TTC549 (cell line): Measurements from ENCODE around the gene FOXL2NB.
"Not testable (repeated sequence)": the region's sequence is repeated elsewhere in the genome, so short reads cannot be mapped to it uniquely, and the experiment has no call there.

Experiments
- FAIRE-seq: peaks from 2 replicates; lab custom pipeline; 2012; peaks lifted over from hg19 to GRCh38; lab: Jason Lieb, UNC

FOXL2NB gene

DNA sequence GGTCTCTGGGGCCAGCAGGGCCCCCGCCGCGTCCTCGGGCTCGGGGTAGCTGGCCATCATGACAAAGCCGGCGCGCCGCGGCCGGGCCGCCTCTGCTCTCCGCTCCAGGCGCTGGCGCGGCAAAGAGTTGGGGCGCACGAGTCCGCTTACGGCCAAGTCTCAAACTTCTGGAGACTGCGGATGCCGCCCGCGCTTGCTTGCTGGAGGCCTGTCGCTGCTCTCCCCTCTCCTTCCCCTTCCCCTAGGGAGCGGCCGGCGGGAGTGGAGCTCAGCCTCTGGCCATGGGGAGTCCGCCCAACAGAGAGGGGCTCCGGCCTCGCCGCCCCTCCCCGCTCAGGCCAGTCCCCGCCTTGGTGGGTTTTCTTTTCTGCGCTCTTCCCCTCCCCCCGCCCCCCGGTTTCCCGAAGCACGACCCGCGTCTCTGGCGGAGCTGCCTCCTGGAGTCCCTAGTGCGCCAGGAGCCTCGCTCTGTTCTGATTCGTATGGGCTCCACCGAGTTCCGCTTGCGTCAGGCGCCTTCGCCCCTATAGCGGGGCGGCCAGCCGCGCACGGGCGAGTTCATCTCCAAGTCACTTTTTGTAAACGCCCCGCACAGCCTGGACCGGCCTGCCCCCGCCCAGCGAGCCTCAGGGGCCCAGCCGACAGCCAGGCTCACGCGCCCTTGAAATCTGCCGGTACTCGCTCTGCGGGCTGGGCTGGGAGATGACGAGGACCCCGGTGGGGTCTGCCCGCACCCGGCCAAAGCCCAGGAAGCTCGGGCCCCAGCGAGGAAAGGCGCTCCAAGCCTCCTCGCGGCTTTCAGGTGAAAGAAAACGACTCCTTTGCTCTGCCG is at the start of gene FOXL2NB, which contains the start of gene FOXL2:
Gene FOXL2NB, plus strand, starts transcription at position 555 of the 832 bp plus-strand sequence. Its CDS starts 148 bp downstream, at position 703.
Gene FOXL2, minus strand, starts transcription at position 475 of the 832 bp plus-strand sequence. Its CDS starts 415 bp downstream, at position 60.
- no peak for FAIRE-seq

DNA sequence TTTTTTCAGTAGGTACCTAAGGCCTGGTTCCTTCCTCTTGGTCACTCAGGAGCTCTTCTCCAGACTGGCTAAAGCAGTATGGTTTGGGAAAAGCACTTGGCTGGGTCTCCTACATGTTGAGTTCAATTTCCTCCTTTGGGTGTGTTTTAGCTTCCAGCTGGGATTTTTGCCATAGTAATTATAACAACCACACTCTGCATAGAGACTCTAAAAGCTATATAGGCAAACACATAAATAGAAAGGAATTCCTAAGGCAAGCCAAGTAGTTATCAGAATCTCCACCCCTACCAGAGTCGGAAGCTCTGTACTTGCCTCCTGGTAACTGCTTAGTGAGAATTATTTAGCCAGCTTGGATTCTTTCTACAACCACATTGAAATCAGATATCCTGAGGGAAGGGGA is 48.7 kb upstream of the FOXL2NB start:
- FAIRE-seq: no peak

DNA sequence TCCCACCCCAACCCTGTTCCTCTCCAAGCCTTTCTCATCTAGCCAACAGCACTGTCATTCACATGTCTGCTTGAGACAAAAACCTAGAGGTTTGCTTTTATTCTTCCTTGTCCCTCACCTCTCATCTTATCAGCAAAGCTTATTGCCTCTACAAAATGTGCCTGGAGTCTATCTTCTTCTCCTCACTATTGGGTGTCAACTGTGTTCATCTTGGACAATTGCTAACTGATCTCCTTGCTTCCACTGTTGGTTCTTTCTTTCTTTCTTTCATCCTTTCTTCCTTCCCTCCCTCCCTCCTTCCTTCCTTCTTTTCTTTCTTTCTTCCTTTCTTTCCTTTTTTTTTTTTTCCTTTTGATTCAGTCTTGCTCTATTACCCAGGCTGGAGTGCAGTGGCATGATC is 48.3 kb upstream of the FOXL2NB start:
- FAIRE-seq: no peak

DNA sequence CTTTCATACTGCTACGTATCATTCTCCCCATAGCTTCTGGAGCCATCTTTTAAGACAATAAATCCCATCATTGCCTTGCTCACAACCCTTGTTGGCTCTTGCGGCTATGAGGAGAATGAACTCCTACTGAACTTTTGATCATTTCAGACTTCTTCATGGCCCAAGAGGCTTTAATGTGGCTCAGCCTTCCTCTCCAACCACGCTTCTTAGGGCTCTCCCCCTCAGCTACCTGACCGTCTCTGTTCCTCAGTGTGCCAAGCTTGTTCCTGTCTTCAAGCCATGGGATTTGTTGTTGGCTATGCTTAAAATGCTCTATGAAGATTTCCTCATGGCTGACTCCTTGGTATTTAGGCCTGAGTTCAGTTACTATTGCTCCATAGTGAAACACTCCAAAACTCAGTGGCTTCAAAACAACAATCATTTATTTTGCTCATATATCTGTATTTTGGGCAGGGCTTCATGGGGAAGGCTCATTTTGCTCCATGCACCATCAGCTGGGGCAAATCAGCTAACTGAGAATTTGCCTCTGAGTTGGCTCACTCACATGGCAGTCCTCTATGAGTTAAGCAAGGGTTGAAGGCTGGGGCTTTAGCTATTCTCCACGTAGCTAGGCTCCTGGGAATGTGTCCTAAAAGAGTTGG is 47.5 kb upstream of the FOXL2NB start:
- no peak for FAIRE-seq

DNA sequence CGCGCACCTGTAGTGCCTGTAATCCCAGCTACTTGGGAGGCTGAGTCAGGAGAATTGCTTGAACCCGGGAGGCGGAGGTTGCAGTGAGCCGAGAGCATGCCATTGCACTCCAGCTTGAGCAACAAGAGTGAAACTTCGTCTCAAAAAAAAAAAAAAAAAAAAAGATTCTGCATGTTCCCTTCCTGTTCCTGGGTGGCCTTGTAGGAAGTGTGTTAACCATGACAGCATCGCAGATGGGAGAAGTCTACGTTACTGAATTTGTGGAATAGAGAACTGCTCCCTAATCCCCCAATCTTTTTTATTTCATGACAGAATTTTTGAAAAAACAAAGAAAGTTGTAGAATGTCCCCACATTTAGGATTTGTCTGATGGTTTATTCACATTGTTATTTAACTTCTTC is 45.5 kb upstream of the FOXL2NB start:
- no peak for FAIRE-seq

DNA sequence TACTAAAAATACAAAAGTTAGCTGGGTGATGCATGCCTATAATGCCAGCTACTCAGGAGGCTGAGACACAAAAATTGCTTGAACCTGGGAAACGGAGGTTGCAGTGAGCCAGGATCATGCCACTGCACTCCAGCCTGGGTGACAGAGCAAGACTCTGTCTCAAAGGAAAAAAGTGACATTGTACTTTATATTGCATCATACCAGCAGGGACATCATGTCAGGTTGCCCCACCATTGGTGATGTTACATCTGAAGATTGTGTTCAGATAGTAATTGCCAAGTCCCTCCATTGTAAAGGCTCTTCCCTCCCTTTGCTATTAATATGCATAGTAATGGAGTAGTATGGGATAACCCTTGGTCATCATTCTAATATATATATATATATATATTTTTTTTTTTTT is 44.8 kb upstream of the FOXL2NB start:
- FAIRE-seq: no peak

DNA sequence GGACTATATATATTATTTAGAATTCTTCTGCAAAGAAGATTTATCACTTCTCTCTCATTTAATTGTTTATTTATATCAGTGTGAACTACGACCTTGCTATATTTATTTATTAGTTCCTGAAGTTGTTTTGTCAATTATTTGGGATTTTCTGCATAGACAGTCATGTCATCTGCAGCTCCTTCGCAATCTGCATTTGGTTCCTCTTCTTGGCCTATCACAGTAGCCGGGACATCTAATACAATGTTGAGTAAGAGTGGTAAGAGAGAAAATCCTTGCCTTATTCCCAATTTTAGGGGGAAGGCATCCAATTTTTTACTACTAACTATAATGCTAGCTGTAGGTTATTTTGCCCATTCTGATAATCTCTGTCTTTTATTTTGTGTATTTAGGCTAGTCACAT is 39.5 kb upstream of the FOXL2NB start:
- FAIRE-seq: no peak

DNA sequence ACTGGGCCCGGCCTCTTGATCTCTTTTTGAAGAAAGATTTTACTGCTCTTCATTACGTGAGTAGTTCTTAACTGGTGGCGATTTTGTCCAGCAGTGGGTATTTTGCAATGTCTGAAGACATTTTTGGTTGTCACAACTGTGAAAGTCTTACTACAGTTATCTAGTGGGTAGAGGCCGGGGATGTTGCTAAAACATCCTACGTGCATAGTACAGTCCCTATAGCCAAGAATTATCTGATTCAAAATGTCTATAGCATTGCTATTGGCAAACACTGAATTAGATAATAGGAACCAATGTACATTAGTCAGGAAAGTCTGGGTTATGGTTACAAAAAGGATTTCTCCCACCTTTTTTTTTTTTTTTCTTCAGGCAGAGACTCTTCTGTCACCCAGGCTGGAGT is 38.2 kb upstream of the FOXL2NB start:
- FAIRE-seq: no peak

DNA sequence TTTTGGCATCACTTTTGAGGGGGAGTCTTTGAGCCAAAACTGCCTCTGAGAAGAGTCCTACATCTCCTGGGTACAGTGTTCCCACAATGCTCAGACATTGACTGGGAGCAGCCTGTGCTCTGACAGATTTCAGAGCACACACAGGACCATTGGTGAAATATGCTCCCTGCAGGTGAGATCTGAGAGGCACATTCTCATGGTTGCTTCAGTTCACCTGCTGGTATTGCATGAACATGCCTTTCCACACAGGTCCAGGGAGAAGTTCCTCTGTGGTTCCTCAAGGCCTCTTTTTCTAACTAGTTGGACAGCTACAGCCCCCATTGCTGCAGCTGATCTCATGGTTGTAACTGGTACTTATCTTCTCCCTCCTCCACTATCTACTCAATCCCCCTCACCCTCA is 37.1 kb upstream of the FOXL2NB start:
- FAIRE-seq: no peak

DNA sequence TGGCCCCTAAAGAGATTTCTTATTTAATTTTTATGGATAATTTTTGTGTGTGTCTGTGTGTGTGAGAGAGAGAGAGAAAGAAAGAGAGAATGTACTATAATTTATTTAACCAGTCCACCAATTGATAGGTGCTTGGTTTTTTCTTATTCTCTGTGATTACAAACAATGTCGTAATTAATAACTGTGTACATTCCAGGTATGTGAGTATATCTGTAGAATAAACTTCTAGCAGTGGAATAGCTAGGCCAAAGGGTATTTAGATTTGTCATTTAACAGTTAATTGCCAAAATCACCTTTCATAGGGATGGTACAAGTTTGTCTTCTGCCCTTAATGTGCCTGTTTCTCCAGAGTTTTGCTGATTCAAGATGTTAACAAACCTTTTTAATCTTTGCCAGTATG is 35.4 kb upstream of the FOXL2NB start:
- no peak for FAIRE-seq

DNA sequence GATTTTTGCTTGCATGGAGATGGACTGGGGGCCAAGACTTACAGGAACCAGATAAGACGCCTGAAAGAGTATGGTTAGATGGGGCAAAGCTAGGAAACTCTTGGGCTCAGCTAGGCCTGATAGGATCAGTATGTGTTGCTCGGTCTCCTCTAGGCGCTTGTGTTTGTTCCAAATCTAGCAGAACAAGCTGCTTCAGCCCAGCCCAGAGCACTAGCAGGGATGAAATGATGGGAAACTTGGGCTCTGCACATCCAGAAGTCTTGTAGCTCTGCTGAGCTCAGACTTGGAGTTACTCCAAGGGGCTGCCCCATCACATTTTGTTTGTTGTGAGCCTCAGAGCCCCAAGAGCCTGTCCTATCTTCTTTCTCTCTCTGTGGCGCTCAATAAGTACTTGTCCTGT is 34.8 kb upstream of the FOXL2NB start:
- no peak for FAIRE-seq

DNA sequence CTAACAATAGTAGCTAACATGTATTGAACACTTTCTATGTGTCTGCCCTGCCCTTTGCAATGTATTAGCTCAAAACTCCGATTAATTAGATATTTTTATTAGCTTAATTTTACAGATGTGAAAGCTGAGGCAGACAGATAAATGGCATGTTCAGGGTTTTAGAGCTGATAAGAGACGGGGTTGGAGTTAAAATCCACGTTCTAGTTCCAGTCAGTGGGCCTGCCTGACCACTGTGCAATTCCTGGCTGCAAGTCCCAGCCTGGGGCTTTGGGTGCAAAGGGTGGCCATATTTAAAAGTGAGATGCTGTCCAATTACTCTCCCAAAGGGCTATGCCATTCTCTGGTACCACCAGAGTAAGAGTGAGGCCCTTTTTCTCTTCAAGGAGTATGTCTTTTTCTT is 33.3 kb upstream of the FOXL2NB start:
- FAIRE-seq: no peak

DNA sequence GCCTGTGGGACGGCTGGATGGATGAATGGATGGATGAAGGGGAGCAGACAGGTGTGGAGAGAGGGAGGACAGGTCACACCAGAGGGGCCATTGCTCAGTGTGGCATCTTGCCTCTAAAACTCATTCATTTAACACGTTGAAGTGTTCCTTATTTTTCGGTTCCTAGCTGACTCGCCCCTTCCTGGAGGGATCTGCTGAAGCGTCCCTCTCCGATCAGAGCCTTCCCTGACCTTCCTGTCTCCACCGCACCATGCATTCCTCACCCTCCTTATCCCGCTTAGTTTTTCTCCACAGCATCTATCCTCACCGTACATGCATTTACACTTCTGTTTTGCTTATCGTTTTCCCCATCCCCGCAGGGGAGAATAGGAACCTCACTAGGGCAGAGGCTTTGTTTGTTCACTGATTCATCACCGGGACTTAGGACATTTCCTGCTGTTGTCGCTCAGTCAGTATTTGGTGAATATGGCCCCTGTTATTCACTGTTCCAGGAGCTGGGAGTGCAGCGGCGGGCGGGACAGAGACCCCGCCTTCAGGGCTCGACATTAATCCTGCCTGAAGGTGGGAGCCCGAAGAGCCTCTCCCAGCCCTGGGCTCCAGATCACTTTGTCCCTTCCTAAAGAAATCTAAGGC is 32.0 kb upstream of the FOXL2NB start:
- no peak for FAIRE-seq

DNA sequence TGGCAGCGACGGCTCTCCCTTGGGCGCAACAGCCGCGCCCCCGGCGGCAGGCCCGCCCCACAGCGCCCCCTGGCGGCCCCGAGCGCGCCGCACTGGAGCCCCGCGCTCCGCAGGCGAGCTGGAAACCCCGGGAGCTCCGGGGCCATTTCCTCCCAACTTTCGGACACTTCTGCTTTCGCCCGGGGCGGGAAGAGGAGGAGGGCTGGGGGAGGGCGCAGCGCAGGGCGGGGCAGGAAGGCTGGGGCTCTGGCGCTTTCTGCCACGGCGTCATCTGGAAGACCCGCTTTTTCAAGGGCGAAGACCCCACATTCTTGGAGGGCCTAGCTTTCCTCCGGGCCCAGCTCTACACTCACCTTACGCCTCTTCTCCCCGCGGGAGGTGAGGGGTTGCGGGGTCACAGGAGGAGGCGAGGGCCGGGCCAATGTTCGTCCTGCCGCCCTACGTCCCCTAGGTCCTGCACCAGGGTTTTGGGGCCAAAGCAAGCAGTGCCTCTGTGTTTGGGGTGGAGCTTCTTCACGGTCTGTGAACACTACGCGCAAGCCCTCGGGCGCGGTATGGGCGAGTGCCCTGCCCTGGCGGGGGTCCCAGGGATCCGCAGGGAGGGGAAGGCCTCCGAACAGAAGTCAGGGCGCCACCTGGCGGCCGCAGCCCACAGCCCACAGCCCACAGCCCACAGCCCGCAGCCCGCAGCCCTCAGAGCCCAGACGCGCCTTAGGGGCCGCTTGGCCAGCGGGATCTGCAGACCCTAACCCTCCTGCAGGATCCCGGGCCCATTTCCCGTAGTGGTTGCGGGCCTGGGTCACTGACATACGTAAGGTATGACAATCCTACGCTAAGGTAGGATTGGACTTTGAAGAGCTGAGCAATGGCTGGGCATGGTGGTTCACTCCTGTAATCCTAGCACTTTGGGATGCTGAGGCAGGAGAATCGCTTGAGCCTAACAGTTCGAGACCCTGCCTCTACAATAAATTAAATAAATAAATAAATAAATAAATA is 31.2 kb upstream of the FOXL2NB start:
- no peak for FAIRE-seq

DNA sequence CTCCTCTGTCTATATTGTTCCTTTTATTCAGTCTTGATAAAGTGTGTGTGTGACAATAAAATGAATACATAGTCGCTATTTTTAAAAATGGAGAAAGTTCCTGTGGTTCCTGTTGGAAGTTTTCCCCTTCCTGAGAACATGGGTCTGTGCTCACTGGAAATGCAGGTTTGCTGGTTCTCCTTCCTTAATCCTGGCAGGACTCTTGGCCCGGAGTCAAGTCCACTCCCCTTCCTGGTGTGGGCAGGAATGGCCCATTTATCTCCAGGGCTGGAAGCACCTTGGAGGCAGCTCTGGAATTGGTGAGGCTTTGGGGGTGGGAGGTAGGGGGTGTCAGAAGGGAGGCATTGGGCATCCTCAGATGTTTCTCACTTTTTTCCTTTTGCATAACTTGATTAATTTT is 30.2 kb upstream of the FOXL2NB start:
- FAIRE-seq: no peak

DNA sequence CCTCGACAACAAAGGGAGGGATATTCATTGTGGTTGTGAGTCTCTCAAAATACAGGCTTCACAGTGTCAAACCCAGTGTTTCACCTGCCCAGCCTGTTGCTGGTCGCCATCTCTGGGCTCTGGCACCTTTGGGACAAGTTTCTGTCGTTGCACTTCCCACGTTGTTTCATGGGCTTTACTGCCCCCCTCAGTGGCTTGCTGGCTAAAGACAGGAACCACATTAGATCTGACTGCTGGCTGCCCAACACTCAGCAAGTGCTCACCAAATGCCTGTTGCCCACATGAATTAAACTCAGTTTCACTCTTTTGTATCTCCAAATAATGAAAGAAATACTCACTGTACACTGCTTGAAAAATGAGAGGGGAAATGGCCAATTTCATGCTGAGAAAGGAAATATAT is 27.7 kb upstream of the FOXL2NB start:
- no peak for FAIRE-seq

DNA sequence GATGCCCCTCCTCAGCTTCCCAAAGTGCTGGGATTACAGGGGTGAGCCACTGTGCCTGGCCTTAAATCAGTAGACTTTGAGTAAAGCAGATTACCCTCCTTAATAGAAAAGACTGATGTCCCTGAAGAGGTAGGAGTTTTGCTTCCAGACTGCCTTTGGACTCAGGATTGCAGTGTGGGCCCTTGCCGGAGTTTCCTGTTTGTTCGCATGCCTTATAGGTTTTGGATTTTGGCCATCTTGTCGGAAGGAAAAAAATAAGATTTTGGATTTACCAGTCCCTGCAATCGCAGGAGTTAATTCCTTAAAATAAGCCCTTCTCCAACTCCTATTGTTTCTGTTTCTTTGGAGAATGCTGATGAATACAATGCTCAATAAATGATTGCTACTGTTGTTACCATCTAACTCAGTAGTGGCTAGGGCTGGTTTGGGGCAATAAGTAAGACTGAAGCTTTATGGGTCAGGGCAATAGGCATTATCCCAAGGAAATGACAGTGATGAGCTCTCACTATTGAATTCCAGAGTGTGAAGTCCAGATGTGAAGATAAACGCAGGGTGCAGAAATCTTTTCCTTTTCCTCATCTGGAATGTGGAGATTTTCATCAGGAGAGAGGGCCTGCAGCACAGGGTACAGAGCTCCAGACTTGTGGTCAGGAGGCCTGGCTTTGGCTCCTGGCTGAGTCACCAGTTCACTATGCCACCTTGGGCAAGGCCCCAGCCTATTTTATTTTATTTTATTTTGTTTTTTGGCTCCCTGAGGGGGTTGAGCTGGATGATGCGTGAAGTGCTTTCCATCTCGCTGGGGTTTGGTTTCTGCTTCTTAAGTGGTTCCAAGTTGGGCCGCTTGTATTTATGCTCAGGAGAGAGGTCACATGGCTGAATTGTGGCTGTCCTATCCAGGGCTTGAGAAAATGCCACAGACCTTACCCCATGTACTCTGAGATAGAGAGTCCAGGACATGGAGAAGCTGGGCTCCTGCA is 25.4 kb upstream of the FOXL2NB start:
- no peak for FAIRE-seq

DNA sequence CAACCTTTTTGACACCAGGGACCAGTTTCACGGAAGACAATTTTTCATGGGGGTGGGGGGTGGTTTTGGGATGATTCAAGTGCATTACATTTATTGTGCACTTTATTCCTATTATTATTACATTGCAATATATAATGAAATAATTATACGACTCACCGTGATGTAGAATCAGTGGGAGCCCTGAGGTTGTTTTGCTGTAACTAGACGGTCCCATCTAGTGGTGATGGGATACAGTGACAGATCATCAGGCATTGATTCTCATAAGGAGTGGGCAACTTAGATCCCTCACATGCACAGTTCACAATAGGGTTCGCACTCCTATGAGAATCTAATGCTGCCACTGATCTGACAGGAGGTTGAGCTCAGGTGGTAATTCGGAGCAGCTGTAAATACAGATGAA is 24.6 kb upstream of the FOXL2NB start:
- FAIRE-seq: not testable (repeated sequence)

DNA sequence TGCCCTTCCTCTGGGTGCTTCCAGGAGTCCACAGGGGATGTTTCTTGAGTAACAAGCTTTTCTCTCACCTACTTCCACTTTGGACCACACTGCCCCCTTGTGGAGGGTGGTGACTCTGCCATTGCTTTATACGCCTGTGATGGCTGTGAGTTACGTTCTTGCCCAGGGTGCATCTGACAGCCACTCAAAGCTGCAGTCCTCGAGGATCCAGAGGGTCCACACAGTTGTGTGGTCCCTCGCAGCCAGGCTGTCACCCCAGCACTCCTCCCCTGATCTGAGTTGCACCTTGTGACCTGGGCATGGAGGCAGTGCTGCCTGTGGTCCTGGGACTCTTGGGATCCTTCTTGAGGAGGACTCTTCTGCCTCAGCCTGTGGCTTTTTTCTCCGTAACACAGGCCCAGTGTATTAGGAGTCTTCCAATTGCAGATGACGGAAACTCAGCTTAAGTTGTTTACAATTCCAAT is 23.5 kb upstream of the FOXL2NB start:
- FAIRE-seq: no peak

DNA sequence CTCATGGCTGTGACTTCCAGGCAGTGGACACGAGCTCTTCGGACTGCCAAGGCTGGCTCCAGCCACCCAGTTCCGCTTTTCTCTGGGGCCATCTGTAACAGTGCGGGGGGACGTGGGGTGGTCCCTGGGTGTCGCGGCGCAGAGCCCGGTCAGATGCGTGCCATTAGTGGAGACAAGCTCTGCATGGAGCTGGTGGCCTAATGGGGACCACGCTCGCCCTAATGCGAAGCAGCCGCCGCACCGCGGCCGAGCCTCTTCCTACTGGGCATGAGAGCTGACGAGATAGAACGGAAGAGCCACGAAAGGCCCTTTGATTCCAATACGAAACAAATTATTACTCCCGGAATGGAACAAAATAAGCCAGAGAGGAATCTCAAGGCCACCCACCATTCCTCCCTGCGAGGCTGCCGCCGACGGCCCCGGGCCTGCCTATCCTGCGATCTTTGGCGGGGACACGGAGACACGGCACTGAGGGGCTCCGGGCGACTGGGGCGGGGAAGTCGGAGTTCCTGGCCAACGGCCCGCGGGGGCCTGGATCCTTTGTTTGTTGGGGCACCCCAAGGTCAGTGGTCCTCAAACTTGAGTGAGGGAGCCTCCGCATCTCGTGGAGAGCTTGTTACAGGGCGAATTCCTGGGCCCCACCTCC is 18.2 kb upstream of the FOXL2NB start:
- FAIRE-seq: no peak
